ENCODE data around the gene CEP112. TPM values are rescaled to one million over a fixed set of nuclear protein-coding genes. Genes with fewer than 3 reads are reported as not detected.

Gene CEP112
- total RNA-seq, 4 donors from 2014 or later: 18.9 to 51.8 (median 29.6) TPM

GRCh38 chr17:65587534-65588180 lies 604.3 kb downstream of the CEP112 start:
- TF ChIP-seq CTCF (IDR thresholded peaks at IDR 0.05; ENCODE audit: low read depth): no peak

- TF ChIP-seq CTCF (IDR thresholded peaks at IDR 0.05; ENCODE audit: low read depth): no peak
Observed at GRCh38 chr17:65586899-65587298, 605.0 kb downstream of the CEP112 start.

Other genes with a start within 250 kb of the CEP112 start
- not detected for gene APOH, start 37.3 kb upstream of the CEP112 start, total RNA-seq
- 10 to 100 TPM in 1 of 4 donors, 1 to 10 TPM in 3; 3.9 to 12.1 (median 7.0) TPM for gene PRKCA, start 110.5 kb upstream of the CEP112 start, total RNA-seq